ES-I3 (cell line): ENCODE data around the gene SERBP1.
"Not testable (repeated sequence)": the region's sequence is repeated elsewhere in the genome, so short reads cannot be mapped to it uniquely, and the experiment has no call there.

Experiments
- H3K36me3 ChIP-seq: 2 replicates; pipeline ENCODE4 v1.6.1; 2013; ENCODE audit warnings: mild to moderate bottlenecking, low read length, control low read depth, moderate library complexity; ENCODE audit not compliant: insufficient read depth
- H3K4me1 ChIP-seq: 2 replicates; pipeline ENCODE4 v1.6.1; 2013; ENCODE audit warnings: mild to moderate bottlenecking, control low read depth, low read length; ENCODE audit not compliant: insufficient read depth
- H3K9ac ChIP-seq: 2 replicates; pipeline ENCODE4 v1.6.1; 2013; ENCODE audit warnings: low read depth, mild to moderate bottlenecking, low read length, moderate library complexity
- H3K9me3 ChIP-seq: 2 replicates; pipeline ENCODE4 v1.6.1; 2013; ENCODE audit warnings: mild to moderate bottlenecking, low read length, moderate library complexity; ENCODE audit not compliant: control insufficient read depth, insufficient read depth

The SERBP1 gene

DNA sequence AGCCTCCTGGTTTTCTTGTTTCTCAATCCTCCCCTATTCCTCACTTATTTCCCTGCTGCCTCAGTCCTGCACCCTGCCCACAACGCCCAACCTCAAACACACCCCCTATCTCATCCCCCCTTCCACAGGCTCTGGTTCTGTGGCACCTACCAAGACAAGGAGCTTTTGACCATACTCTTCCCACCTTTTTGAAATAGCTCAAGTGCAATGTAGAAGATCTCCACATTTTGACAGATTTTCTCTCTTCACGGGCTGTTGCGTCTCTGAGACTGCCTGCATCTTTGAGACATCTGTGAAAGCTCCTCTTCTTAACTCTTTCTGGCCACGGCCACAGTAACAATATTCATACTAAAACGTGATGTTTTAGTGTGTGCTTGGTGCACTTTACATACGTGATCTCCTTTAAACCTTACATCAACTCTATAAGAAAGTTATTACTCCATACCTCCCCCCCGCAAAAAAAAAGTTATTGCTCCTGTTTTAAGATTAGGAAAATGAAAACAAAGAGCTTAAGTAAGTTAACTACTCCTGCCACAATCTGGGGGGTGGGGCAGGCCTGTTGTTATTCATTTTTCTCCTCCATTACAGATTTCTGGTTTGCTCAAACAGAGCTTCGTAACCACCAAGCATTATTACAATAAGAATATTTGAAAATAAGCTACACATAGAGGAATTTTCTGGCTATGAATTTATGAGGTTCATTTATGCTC is 1.8 kb upstream of the SERBP1 start:
- peak overlapping the region; percentile 93; the same call in 1 of the 2 replicates for H3K9ac ChIP-seq
- H3K36me3 ChIP-seq, result peaks cover 7% of the 10 kb centered on the region
- H3K4me1 ChIP-seq, result peaks cover 4% of the 10 kb centered on the region; the same call in 1 of the 2 replicates
- no peaks in the 10 kb centered on the region for H3K9me3 ChIP-seq

DNA sequence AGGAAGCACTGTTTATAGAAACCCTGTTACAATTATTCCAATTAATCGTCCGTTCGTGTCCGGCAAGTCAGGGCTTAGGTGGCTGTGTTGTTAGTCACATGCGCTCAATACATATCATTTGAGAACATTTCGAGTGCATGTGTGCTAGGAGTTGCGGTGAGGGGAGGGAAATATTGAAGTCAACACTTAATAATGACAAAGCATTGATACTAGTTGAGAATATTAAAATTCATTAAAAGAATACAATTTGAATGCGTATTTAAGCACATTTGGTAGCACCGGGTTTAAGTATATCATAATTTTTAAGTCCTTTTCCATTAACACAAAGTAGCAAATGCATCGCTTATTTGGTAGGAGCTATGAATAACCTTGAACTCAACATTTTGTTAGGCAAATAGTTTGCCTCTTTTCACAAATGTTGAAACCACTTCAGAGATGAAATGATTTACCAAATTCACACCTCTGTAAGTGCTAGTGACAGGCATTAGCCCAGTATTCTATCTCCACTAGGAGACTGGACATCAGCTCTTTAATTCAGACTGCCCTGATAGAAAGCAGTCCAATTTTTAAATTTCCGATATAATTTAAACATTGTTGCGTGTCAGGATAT is 1.1 kb upstream of the SERBP1 start:
- Histone ChIP-seq H3K9me3 (no peaks in the 10 kb centered on the region), H3K9ac (peak overlapping the region; percentile 93), H3K4me1 (peaks cover 7% of the 10 kb centered on the region; the same call in 1 of the 2 replicates), H3K36me3 (peaks cover 7% of the 10 kb centered on the region)

DNA sequence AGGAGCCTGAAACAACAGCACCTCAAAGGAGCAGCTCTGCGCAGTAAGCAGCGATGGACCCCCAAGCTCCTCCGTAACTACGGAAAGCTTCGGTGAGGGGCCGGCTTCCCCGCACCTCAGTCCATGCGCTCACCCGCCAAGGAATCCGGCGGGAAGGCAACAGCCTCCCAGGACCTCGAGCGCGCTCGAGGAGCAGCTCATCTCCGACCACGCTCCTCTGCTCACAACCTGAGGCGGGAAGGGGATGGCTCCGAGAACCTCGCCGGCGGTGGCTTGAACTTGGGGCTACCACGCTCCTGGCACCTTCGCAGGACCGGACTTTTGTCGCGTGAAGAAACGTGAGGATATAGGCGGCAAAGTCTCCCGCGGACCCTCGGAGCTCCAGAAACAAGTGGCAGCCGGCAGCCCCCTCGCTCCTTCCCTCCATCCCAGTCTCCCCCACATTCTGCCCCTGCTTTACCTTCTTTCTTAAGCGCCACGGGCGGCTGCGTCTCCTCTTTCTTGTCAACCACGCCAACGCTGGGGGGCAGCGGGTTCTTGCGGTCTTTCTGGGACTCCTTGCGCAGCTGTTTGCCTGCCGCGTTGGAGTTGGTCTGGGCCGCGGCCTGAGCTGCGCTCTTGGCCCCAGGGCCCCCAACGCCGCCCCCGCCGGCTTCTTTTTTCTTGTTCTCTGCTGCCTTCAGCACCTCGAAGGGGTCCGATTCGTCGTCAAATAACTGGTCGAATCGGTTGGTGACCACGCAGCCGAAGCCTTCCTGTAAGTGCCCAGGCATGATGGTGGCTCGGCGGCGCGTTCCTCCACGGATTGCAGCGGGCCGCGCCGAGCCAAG is 459 bp downstream of the SERBP1 start:
- H3K36me3 ChIP-seq, result peaks cover 16% of the 10 kb centered on the region
- H3K4me1 ChIP-seq, result peaks cover 7% of the 10 kb centered on the region; the same call in 1 of the 2 replicates
- H3K9ac ChIP-seq, result peak overlapping the region; percentile 93
- no peaks in the 10 kb centered on the region for H3K9me3 ChIP-seq

DNA sequence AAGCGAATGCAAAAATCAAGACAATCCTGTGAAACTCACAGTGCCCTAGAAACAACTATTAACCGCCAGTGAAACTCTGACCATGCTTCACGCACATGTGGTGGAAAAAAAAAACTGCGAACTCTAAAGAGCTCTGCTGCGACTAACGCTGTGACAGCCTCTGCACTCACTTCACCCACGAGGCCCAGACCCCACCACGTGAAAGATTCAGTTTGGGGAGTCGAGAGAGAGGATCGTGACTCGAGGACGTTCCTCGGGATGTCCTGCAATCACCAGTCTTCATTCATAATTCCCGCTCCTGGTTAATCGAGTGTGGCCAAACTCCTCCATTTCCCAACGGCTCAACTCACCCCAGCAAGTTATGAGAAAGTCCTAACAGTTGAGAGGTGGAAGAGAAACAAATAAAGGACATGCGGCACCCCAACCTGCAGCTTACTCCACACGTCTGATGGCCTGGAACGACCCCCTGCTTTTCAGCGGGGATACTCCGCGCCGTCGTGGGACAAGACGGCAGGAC is 1.1 kb downstream of the SERBP1 start:
- H3K4me1 ChIP-seq, result peaks cover 7% of the 10 kb centered on the region; the same call in 1 of the 2 replicates
- peaks cover 16% of the 10 kb centered on the region for H3K36me3 ChIP-seq
- H3K9ac ChIP-seq, result peak overlapping the region; percentile 93
- H3K9me3 ChIP-seq, result no peaks in the 10 kb centered on the region

DNA sequence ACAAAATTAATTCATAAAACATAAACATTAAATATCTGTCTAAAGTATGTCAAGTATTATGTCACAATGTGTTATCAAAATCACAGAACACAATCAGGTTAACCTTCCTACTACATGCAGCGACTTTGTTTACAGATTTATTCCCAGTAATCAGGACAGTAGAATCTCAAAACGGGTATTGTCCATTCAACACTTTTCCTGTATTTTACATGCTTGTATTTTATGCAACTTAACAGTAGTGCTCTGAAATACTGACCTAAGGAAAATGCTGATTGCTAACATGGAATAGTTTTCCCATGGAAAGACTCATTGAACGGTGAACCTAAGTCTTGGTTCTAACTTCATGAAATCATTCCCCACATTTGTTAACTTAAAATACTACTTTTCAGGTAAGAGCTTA is 2.3 kb downstream of the SERBP1 start:
- no peaks in the 10 kb centered on the region for H3K9me3 ChIP-seq

DNA sequence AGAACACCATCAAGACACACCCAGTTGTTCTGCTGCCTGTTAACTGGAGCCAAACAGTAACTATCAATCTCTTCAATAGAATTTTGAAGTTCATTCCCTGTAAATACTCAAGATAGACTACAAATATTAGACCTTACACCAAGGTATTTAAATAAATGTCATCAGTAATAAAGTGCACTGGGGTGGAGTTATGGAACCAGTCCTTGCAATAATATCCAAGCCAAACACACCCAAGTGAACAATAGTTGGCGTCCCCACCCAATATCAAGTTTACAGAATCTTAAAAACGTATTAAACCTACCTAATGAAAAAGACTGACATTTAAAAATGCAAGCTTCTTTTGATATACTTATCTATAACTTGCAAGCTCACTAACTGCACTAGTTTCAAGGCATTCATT is 2.7 kb downstream of the SERBP1 start:
- Histone ChIP-seq H3K9me3 (no peaks in the 10 kb centered on the region), H3K4me1 (peaks cover 7% of the 10 kb centered on the region; the same call in 1 of the 2 replicates), H3K36me3 (peaks cover 21% of the 10 kb centered on the region), H3K9ac (peak overlapping the region; percentile 93; the same call in 1 of the 2 replicates)

More for the DNA sequence above, 2.3 kb downstream of the SERBP1 start:
- H3K4me1 ChIP-seq, result peaks cover 7% of the 10 kb centered on the region; the same call in 1 of the 2 replicates
- peaks cover 16% of the 10 kb centered on the region for H3K36me3 ChIP-seq
- peak overlapping the region; percentile 93 for H3K9ac ChIP-seq

DNA sequence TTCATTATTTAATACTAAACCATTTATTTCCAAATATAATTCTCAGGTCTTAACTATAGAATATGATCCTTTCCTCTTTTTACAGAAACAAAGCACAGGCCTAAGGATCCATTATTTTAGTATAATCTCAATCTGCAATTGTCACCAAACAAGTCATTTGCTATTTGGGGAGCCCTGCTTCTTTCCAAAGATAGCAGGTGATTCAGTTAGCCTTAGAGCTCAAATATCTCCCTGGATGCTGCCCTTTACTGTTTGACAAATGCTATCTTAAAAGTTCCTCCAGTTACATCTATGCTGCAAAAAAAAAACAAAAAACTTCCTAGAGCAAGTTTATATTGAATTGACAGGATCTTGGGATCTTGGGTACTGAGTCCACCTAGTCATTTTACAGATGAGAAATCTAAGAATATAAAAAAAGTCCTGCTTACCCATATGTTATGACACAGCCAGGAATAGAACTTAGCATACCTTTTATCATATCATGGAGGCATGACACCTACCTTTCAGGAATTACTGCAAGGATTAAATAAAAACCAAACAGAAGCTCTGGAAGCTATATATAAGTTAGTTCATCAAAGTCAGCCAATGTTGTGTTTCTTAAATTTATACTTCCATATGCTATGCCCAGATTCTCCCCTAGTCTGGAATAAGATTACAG is 9.2 kb downstream of the SERBP1 start:
- Histone ChIP-seq H3K4me1 (no peaks in the 10 kb centered on the region), H3K36me3 (peaks cover 37% of the 10 kb centered on the region), H3K9me3 (no peaks in the 10 kb centered on the region), H3K9ac (no peak overlapping the region)

DNA sequence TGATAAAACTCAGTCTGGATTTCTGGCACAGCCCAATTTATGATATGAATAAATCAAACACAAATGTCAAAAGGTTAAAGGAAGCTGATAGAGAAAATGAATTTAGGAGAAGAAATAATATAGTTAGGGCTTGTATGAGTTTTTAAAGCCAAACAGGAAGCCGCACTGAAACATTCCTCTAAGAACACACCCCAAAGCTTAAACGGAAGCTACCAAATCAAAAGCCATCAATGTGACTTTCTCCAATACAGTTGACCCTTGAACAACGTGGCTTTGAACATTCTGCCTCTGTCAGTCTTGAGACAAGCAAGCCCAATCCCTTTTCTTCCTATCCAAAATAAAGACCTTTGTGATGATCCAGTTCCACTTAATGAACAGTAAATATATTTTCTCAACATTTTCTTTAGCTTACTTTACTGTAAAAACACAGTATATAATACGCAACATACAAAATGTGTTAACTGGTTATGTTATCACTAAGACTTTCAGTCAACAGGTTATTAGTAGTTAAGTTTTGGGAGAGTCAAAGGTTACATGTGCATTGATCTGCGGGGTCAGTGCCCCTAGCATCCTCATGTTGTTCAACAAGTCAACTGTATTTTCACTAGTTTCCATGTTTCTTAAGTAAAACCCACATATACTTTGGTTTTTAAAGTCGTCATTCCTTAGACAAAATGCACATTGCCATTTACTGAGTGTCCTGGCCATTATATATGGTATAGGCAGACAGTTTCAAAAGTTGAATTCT is 11.2 kb downstream of the SERBP1 start:
- Histone ChIP-seq H3K4me1 (no peaks in the 10 kb centered on the region), H3K36me3 (peaks cover 49% of the 10 kb centered on the region), H3K9ac (no peak overlapping the region), H3K9me3 (no peaks in the 10 kb centered on the region)

DNA sequence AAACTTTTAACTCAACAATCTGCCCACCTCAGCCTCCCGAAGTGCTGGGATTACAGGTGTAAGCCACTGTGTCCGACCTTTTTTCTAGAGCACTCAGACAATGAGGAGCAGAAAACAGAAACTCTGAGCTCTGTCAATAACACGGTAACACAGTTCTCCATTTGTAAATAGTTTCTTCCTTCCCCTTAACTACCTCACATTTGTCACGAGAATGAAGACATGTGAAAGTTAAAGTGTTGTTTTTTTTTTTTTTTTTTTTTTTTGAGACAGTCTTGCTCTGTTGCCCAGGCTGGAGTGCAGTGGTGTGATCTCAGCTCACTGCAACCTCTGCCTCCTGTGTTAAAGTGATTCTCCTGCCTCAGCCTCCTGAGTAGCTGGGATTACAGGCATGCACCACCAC is 12.5 kb downstream of the SERBP1 start:
- H3K36me3 ChIP-seq, result peaks cover 48% of the 10 kb centered on the region
- H3K9me3 ChIP-seq, H3K4me1 ChIP-seq, H3K9ac ChIP-seq: not testable (repeated sequence)

DNA sequence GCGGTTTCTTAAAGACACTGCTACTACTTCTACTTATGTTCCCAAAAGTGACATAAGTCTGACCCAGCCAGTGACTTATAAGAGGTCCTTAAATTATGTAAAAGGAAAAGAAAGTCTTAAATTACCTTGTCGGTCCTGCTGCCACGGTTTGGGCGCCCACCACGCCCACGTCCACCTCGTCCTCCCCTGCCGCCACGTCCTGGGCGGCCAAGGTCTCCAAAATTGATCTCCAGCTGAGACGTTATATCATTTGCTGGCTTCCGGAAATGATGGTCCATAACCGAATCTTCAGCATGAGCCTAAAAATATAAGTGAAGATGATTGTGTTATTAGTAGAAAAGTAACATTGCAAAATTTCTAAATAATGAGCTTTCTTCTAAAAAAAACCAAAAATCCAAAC is 15.2 kb downstream of the SERBP1 start:
- no peaks in the 10 kb centered on the region for H3K9me3 ChIP-seq
- H3K4me1 ChIP-seq, result no peaks in the 10 kb centered on the region
- no peak overlapping the region for H3K9ac ChIP-seq
- peaks cover 36% of the 10 kb centered on the region for H3K36me3 ChIP-seq

DNA sequence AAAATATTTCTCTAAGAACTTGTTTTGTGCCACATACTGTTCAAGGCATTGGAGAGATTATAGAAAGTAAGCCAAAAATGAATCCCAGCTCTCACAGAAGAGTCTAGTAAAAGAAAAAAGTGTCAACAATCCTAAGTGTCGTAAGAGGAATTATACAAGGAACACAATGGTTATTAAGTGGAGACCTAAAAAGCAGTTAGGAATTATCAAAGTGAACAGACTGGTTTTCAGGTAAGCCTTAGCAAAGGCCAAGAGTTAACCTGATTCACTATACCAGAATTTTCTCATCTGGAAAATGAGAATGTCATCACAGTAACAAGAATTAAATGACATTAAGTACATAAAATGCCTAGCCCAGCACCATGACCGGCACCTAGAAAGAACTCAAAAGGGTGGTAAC is 15.6 kb downstream of the SERBP1 start:
- H3K9ac ChIP-seq, result no peak overlapping the region
- H3K4me1 ChIP-seq, result no peaks in the 10 kb centered on the region
- peaks cover 36% of the 10 kb centered on the region for H3K36me3 ChIP-seq
- H3K9me3 ChIP-seq, result no peaks in the 10 kb centered on the region

DNA sequence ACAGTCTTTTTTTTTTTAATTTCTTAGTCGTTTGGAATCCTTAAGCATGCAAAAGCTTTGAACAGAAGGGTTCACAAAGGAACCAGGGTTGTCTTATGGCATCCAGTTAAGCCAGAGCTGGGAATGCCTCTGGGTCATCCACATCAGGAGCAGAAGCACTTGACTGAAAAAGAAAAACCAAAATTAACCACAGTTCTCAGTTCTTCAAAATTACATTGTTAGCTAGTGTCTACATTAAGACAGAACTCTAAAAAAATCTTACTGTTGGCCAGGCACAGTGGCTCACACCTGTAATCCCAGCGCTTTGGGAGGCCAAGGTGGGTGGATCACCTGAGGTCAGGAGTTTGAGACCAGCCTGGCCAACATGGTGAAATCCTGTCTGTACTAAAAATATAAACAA is 17.1 kb downstream of the SERBP1 start:
- H3K36me3 ChIP-seq, result peaks cover 33% of the 10 kb centered on the region
- H3K9ac ChIP-seq, H3K9me3 ChIP-seq, H3K4me1 ChIP-seq: not testable (repeated sequence)

DNA sequence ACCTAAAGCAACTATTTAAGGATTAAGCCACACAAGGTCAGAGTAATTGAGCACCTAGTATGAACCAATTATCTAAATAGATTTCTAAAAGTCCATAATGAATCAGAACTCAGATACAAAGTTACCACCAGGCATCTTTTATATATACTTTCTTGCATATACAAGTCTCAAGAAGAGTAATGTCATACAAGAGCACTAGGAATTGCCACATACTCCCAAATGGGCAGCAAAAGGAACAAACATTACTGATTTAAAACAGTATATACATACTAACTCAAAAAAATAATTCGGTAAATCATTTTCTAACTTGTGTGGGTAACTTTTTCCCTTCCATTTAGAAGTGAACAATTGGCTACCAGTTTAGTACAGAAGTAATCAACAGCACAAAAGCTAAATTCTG is 22.1 kb downstream of the SERBP1 start:
- Histone ChIP-seq H3K4me1 (no peaks in the 10 kb centered on the region), H3K9ac (no peak overlapping the region), H3K9me3 (no peaks in the 10 kb centered on the region), H3K36me3 (peaks cover 6% of the 10 kb centered on the region; the same call in 1 of the 2 replicates)
